ENCODE results near the gene SMCO3.

DNA sequence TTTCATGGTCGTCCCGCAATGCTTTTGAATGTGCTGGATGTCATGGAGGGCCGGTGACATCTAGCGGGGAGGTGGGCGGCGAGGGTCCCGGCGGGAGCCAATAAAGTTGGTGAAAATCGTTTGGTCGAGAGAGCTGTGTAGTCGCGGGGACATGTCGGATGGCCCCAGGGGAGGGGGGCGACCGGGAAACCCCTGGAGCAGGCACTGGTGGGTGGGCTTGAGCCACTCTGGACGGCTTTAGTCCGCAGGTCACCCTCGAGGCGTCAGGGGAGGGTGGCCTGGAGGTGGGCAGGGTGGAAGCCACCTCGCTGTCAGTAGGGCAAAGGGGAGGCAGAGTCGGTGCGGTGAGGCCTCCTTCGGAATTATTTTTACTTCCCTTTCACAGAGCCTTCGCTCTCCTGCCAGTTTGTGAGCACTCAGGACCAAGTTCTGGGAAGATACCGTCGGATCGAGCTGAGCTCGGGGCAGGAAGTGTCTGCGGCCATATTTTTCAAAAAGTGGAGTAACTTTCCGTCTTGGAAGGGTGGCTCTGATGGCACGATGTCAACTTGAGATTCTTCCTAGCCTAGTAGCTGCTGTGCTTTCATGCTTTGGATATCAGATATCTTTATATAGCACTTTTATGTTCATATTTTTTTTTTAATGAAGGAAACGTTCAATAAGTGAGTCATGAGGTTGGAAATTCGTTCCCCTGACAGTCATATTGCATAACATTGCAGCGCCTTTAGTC, 38.9 kb downstream of the SMCO3 start:
- TF ChIP-seq, protein P1, sequence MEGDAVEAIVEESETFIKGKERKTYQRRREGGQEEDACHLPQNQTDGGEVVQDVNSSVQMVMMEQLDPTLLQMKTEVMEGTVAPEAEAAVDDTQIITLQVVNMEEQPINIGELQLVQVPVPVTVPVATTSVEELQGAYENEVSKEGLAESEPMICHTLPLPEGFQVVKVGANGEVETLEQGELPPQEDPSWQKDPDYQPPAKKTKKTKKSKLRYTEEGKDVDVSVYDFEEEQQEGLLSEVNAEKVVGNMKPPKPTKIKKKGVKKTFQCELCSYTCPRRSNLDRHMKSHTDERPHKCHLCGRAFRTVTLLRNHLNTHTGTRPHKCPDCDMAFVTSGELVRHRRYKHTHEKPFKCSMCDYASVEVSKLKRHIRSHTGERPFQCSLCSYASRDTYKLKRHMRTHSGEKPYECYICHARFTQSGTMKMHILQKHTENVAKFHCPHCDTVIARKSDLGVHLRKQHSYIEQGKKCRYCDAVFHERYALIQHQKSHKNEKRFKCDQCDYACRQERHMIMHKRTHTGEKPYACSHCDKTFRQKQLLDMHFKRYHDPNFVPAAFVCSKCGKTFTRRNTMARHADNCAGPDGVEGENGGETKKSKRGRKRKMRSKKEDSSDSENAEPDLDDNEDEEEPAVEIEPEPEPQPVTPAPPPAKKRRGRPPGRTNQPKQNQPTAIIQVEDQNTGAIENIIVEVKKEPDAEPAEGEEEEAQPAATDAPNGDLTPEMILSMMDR (IDR thresholded peaks at IDR 0.05; ENCODE audit: insufficient read depth, low read length, poor library complexity, severe bottlenecking): no peak
- no peak for TF ChIP-seq EZH2phosphoT487 (conservative IDR thresholded peaks at IDR 0.05; ENCODE audit: low read length)

Data from SU-DHL-6 (cell line).